Measurements from ENCODE around the gene GINS2.

DNA sequence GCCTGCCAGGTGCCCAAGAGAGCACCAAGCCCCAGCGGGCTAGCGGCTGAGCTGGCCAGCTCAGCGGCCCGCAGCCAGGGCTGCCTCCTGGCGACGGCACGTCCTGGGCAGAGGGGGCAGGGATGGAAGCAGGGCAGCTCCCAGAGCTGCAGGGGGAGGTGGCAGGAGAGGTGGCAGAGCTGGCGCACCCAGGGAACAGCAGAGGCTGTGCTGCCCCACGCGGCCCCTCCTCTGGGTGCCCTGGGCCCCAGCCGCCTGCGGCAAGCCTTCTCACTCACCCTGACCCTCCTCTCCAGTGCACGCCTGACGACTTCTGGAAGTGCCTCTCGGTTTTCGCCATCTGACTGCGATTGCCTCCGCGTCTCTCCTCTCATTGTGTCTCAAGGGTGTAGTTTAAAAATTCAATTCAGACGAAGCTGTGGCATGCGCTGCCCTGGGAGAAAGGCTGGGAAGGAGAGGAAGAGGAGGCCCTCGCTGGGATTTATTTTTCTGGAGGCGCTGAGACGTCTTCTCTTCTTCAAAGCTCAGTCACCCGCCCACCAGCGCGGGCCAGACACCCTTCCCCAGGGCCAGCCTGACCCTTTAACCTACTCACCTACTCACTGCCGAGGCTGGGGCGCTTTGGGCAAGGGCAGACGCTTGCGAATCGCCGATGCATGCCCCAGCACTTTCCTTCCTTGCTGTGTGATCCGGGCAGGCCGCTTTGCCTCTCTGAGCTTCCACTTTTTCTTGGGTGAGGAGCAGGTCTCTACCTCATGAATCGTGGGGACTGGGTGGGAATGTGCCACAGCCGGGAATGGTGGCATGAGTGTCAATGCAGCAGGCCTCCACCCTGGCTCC is 50.7 kb downstream of the GINS2 start:
- TF ChIP-seq, protein P1, sequence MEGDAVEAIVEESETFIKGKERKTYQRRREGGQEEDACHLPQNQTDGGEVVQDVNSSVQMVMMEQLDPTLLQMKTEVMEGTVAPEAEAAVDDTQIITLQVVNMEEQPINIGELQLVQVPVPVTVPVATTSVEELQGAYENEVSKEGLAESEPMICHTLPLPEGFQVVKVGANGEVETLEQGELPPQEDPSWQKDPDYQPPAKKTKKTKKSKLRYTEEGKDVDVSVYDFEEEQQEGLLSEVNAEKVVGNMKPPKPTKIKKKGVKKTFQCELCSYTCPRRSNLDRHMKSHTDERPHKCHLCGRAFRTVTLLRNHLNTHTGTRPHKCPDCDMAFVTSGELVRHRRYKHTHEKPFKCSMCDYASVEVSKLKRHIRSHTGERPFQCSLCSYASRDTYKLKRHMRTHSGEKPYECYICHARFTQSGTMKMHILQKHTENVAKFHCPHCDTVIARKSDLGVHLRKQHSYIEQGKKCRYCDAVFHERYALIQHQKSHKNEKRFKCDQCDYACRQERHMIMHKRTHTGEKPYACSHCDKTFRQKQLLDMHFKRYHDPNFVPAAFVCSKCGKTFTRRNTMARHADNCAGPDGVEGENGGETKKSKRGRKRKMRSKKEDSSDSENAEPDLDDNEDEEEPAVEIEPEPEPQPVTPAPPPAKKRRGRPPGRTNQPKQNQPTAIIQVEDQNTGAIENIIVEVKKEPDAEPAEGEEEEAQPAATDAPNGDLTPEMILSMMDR (conservative IDR thresholded peaks at IDR 0.05 in 1 of 2, IDR thresholded peaks at IDR 0.05 in 1 of 2; ENCODE audit: low read depth in 1 of 2, low read length in 2 of 2): no peak
- TF ChIP-seq EZH2 (IDR thresholded peaks at IDR 0.05; ENCODE audit: low read length, missing control alignments): no peak

Data from fibroblast of lung (primary cell).